ENCODE measurements around the gene LNX2.

The LNX2 gene

DNA sequence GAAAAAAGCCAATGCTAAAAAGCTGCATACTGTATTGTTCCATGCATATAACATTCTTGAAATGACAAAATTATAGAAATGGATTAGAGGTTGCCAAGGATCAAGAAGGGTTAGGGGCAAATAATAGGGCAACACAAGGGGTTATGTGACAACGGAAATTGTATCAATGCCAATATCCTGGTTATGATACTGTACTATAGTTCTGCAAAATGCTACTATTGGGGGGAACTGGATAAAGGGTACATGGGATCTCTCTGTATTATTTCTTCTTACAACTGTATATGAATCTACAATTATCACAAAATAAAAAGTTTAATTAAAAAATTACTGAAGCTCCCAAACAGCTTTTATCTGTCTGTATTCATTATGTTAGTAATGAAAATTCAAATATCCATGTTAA is 31.9 kb downstream of the LNX2 start:
- H3K27ac ChIP-seq (ENCODE audit: low read depth, low read length), result no peak overlapping the region
- no peaks in the 10 kb centered on the region for H3K4me1 ChIP-seq (ENCODE audit: control insufficient read depth, insufficient read depth, low read length)
- no peaks in the 10 kb centered on the region for H3K9me3 ChIP-seq (ENCODE audit: control insufficient read depth, insufficient read depth, low read length)
- H3K36me3 ChIP-seq (ENCODE audit: control insufficient read depth, insufficient read depth, low read length), result no peaks in the 10 kb centered on the region
- no peak overlapping the region for H3K9ac ChIP-seq (ENCODE audit: low read depth, low read length)
- no peak overlapping the region for H3K4me3 ChIP-seq (ENCODE audit: low read depth, low read length)
- H3K27me3 ChIP-seq (ENCODE audit: control insufficient read depth, insufficient read depth, low read length), result no peaks in the 10 kb centered on the region

DNA sequence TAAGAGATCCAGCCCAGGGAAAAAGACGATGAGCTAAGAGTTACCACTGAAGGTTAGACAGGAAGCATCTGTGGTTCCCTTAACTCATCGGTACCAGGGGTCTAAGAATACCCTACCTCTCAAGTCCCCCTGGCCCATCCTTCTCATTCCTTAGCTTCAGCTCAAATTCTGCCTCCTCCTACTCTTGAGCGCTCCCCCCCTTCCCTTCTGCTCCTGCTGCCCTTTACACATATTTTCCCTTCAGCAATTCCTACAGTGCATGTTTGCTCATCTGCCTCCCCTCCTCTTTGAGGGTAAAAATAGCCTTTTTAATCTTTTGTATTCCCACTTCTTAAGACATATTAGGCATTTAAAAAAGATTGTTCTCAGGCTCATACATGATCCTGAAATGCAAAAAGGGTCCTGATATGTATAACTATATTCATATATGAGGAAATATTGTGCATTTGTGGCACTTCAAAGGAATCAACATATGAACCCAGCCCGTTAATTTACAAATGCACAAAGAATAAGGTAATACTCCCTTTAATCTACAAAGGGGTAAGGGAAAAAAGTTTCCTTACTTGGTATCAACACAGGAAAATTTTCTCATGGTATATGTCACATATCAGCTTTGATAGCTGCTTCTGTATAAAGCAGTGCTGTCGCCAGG is 33.1 kb downstream of the LNX2 start:
- Histone ChIP-seq H3K27ac (ENCODE audit: low read depth, low read length) (no peak overlapping the region), H3K9ac (ENCODE audit: low read depth, low read length) (no peak overlapping the region), H3K9me3 (ENCODE audit: control insufficient read depth, insufficient read depth, low read length) (no peaks in the 10 kb centered on the region), H3K4me1 (ENCODE audit: control insufficient read depth, insufficient read depth, low read length) (no peaks in the 10 kb centered on the region), H3K36me3 (ENCODE audit: control insufficient read depth, insufficient read depth, low read length) (no peaks in the 10 kb centered on the region), H3K27me3 (ENCODE audit: control insufficient read depth, insufficient read depth, low read length) (no peaks in the 10 kb centered on the region), H3K4me3 (ENCODE audit: low read depth, low read length) (no peak overlapping the region)

DNA sequence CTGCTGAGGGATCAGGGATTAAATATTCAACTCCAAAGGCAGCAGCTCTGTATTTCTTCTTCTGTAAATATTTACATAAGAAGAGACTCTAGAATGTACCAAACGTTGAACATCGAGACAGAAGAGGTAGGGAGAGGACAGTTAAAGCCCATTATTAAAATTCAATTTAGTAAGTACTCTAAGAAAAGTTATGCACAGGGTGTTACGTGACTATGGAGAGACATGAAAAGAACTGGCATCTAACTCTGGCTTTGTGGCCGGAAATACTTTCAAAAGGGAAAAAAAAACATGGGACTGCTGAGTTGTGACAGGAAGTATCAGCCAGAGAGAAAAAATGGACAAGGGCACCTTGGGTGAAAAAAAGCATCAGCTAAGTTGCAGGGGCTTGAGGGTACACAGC is 36.7 kb downstream of the LNX2 start:
- no peak overlapping the region for H3K4me3 ChIP-seq (ENCODE audit: low read depth, low read length)
- peaks cover under 1% of the 10 kb centered on the region; the same call in 1 of the 2 replicates for H3K4me1 ChIP-seq (ENCODE audit: control insufficient read depth, insufficient read depth, low read length)
- H3K9me3 ChIP-seq (ENCODE audit: control insufficient read depth, insufficient read depth, low read length), result no peaks in the 10 kb centered on the region
- H3K9ac ChIP-seq (ENCODE audit: low read depth, low read length), result no peak overlapping the region
- H3K36me3 ChIP-seq (ENCODE audit: control insufficient read depth, insufficient read depth, low read length), result peaks cover 12% of the 10 kb centered on the region
- H3K27ac ChIP-seq (ENCODE audit: low read depth, low read length), result no peak overlapping the region
- H3K27me3 ChIP-seq (ENCODE audit: control insufficient read depth, insufficient read depth, low read length), result no peaks in the 10 kb centered on the region

DNA sequence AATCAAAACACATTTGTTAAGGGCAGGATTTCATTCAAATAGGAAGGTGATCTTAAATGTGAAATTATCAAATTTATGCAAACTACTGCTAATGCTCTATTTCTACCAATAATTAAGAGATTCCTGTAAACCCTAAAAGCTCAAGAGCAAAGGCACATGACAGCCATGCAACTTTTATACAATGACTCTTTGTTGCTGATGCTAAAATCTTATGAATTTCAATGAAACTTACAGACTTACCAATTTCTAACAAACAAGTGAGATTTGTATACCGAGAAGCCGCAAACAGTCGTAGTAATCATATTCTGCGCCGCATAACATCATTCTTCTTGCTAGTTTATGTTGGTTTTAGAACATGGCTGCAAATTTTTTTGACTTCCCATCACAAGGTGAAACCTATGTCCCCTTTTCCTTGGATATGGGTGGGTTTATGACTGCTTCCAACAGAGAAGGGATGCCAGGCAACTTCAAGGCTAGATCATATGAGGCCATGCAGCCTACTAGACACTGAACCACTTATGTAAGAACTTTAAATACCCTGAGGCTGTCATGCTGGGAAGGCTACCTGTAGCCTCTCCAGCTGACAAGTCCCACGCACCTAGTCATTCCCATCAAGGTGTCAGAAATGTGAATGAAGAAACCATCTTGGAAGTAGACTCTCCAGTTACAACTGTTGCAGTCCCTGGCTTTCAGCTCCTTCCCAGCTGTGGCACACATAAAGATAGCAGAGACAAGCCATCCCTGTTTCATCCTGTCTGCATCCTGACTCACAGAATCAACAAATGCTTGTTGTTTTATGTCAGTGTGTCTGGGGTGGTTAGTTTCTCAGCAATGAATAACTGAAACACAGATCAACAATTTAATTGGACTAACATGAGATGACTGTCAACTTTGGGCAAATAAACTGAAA is 42.0 kb downstream of the LNX2 start:
- Histone ChIP-seq H3K9ac (ENCODE audit: low read depth, low read length) (no peak overlapping the region), H3K27ac (ENCODE audit: low read depth, low read length) (no peak overlapping the region), H3K27me3 (ENCODE audit: control insufficient read depth, insufficient read depth, low read length) (no peaks in the 10 kb centered on the region), H3K36me3 (ENCODE audit: control insufficient read depth, insufficient read depth, low read length) (peaks cover 18% of the 10 kb centered on the region), H3K4me3 (ENCODE audit: low read depth, low read length) (no peak overlapping the region), H3K9me3 (ENCODE audit: control insufficient read depth, insufficient read depth, low read length) (no peaks in the 10 kb centered on the region), H3K4me1 (ENCODE audit: control insufficient read depth, insufficient read depth, low read length) (peaks cover 4% of the 10 kb centered on the region; the same call in 1 of the 2 replicates)

DNA sequence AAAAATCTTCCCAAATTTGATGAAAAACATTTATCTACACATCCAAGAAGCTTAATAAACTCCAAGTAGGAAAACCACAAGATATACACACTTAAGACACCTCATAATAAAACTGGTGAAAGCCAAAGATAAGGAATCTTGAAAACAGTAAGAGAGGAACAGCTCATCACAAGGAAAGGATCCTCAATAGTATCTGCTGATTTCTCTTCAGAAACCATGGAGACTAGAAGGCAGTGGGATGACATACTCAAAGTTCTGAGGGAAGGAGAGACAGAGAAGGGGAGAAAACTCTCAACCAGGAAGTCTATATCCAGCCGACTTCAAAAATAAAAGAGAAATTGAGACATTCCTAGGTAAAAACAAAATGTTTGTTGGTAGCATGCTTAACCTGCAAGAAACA is 45.7 kb downstream of the LNX2 start:
- no peak overlapping the region for H3K27ac ChIP-seq (ENCODE audit: low read depth, low read length)

DNA sequence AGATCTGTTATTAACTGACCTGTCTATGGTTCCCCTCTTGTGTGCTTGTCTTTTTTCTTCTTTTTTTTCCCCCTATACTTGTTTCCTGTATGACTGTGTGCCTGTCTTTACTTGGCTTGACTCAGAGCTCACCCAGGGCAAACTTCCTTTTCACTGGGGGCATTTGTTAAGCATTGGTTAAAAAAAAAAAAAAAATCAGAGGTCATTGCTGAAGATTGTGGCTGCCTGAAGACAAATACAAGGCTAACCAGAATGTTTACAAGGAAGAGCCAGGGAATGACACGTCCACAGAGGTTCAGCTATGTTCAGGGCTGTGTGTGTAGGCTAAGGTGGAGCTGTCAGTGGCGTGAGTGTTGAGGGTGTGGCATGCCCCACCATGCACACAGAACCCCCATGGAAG is 47.1 kb downstream of the LNX2 start:
- no peak overlapping the region for H3K27ac ChIP-seq (ENCODE audit: low read depth, low read length)
- H3K4me3 ChIP-seq (ENCODE audit: low read depth, low read length), result no peak overlapping the region
- H3K9ac ChIP-seq (ENCODE audit: low read depth, low read length), result no peak overlapping the region
- no peaks in the 10 kb centered on the region; the same call in 1 of the 2 replicates for H3K4me1 ChIP-seq (ENCODE audit: control insufficient read depth, insufficient read depth, low read length)
- H3K36me3 ChIP-seq (ENCODE audit: control insufficient read depth, insufficient read depth, low read length), result peaks cover 14% of the 10 kb centered on the region
- H3K9me3 ChIP-seq (ENCODE audit: control insufficient read depth, insufficient read depth, low read length), result no peaks in the 10 kb centered on the region
- H3K27me3 ChIP-seq (ENCODE audit: control insufficient read depth, insufficient read depth, low read length), result no peaks in the 10 kb centered on the region

More for the DNA sequence above, 45.7 kb downstream of the LNX2 start:
- peaks cover 6% of the 10 kb centered on the region; the same call in 1 of the 2 replicates for H3K36me3 ChIP-seq (ENCODE audit: control insufficient read depth, insufficient read depth, low read length)
- peaks cover 4% of the 10 kb centered on the region; the same call in 1 of the 2 replicates for H3K4me1 ChIP-seq (ENCODE audit: control insufficient read depth, insufficient read depth, low read length)
- no peaks in the 10 kb centered on the region for H3K9me3 ChIP-seq (ENCODE audit: control insufficient read depth, insufficient read depth, low read length)
- H3K4me3 ChIP-seq (ENCODE audit: low read depth, low read length), result no peak overlapping the region
- no peaks in the 10 kb centered on the region for H3K27me3 ChIP-seq (ENCODE audit: control insufficient read depth, insufficient read depth, low read length)
- no peak overlapping the region for H3K9ac ChIP-seq (ENCODE audit: low read depth, low read length)

DNA sequence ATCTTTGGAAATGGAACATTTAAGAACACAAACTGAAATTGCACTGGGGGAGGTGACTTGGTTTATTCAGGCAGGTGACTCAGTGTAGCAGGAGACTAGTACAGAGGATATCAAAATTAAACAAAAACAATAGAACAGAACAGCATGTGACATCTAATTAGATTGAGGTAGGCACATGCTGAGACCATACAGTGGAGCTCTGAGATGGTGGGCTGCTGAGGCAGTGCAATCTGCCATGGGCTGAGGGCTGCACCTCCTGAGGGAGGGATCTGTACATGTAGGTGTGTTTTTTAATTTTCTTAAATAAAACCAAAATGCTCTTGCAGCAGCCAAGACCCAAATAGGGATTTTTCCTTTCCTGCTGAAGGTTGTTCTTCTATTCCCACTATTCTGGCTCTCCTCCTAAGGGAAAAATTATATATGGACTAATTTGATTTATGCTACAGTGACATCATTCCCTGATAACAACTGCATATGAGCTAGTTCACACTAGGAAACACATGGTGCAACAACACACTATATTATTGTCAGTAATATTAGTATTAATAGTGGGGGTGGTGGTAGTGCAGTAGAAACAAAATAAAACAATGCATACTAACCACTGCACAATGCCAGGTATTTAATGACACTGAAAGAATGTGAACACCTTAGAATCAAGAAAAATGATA is 48.0 kb downstream of the LNX2 start:
- Histone ChIP-seq H3K27me3 (ENCODE audit: control insufficient read depth, insufficient read depth, low read length) (no peaks in the 10 kb centered on the region), H3K9ac (ENCODE audit: low read depth, low read length) (no peak overlapping the region), H3K36me3 (ENCODE audit: control insufficient read depth, insufficient read depth, low read length) (peaks cover 18% of the 10 kb centered on the region), H3K4me3 (ENCODE audit: low read depth, low read length) (no peak overlapping the region), H3K27ac (ENCODE audit: low read depth, low read length) (no peak overlapping the region), H3K4me1 (ENCODE audit: control insufficient read depth, insufficient read depth, low read length) (no peaks in the 10 kb centered on the region), H3K9me3 (ENCODE audit: control insufficient read depth, insufficient read depth, low read length) (no peaks in the 10 kb centered on the region)

DNA sequence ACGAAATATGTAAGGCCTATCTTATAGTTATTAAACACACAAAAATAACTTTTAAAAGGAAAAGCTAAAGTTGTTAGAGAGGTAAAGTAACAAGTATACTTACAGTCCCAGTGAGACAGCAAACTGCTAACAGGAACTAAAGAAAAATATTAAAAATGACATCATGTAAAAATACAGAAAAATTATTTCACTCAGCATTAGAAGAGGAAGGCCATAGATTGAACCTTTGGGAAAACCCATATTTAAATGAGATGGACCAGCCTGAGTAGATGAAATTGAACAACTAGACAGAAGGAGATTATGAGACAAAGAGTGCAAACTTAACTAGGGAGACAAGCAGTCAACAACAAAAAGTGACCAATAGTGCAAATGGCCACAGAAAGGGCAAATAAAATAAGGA is 49.4 kb downstream of the LNX2 start:
- Histone ChIP-seq H3K9ac (ENCODE audit: low read depth, low read length) (no peak overlapping the region), H3K9me3 (ENCODE audit: control insufficient read depth, insufficient read depth, low read length) (no peaks in the 10 kb centered on the region), H3K36me3 (ENCODE audit: control insufficient read depth, insufficient read depth, low read length) (peaks cover 33% of the 10 kb centered on the region), H3K4me1 (ENCODE audit: control insufficient read depth, insufficient read depth, low read length) (no peaks in the 10 kb centered on the region), H3K27me3 (ENCODE audit: control insufficient read depth, insufficient read depth, low read length) (no peaks in the 10 kb centered on the region), H3K27ac (ENCODE audit: low read depth, low read length) (no peak overlapping the region), H3K4me3 (ENCODE audit: low read depth, low read length) (no peak overlapping the region)

DNA sequence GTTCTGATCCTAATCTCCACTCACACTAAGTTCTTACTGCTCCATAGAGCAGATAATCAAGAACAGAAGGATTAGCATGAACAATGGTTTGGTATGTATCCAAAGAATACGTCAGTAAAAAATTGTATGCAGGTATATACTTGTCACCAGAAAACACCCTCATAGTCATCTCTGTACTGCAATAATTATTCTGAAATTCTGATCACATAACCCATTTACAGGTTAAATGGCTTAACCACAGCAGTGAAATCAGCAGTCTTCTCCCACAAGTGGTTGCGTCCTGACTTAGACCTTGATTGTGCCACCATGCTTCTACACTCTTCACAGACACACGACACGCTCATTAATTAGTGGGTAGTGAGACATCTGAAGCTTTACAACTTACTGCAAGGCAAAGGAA is 50.9 kb downstream of the LNX2 start:
- H3K9me3 ChIP-seq (ENCODE audit: control insufficient read depth, insufficient read depth, low read length), result no peaks in the 10 kb centered on the region
- no peaks in the 10 kb centered on the region for H3K4me1 ChIP-seq (ENCODE audit: control insufficient read depth, insufficient read depth, low read length)
- no peak overlapping the region for H3K27ac ChIP-seq (ENCODE audit: low read depth, low read length)
- no peak overlapping the region for H3K4me3 ChIP-seq (ENCODE audit: low read depth, low read length)
- H3K9ac ChIP-seq (ENCODE audit: low read depth, low read length), result no peak overlapping the region
- peaks cover 35% of the 10 kb centered on the region for H3K36me3 ChIP-seq (ENCODE audit: control insufficient read depth, insufficient read depth, low read length)
- no peaks in the 10 kb centered on the region for H3K27me3 ChIP-seq (ENCODE audit: control insufficient read depth, insufficient read depth, low read length)

DNA sequence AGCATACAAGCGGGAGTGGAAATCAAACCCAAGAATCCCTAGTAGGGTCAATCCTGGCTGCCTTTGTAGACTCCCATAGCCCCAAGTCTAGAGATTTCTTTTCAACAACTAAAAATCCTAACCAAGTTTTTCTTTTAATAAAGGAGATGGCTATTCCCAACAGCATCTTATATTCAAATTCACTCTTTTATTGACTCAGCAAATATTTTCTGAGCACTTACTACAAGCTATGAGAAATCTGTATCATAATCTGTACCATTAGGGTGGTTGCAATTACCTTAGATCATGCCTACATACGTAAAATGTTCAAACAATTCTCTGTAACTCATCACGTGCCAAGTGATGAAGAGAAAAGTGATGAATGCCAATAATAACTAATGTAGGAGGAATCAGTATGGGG is 54.5 kb downstream of the LNX2 start:
- Histone ChIP-seq H3K4me3 (ENCODE audit: low read depth, low read length) (no peak overlapping the region), H3K27ac (ENCODE audit: low read depth, low read length) (no peak overlapping the region), H3K9ac (ENCODE audit: low read depth, low read length) (no peak overlapping the region), H3K36me3 (ENCODE audit: control insufficient read depth, insufficient read depth, low read length) (peaks cover 48% of the 10 kb centered on the region), H3K4me1 (ENCODE audit: control insufficient read depth, insufficient read depth, low read length) (no peaks in the 10 kb centered on the region), H3K27me3 (ENCODE audit: control insufficient read depth, insufficient read depth, low read length) (no peaks in the 10 kb centered on the region), H3K9me3 (ENCODE audit: control insufficient read depth, insufficient read depth, low read length) (no peaks in the 10 kb centered on the region)

DNA sequence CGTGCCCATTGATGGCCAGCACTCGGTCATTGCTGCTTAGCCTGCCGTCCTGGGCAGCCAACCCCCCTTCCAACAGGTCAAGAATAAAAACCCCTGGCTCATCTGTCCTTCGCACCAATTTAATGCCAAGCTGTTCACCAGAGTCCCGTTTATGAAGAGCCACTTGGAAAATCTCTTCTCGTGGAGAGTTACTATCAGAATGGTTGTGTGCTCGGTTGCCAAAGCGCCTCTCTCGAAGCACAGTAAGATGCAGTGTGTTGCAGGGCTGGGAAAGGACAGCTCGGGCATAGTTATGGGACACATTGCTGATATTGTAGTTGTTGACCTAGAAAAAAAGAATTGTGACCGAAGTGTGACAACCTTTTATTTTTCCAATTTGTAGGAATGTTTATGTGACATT is 57.9 kb downstream of the LNX2 start:
- Histone ChIP-seq H3K9ac (ENCODE audit: low read depth, low read length) (no peak overlapping the region), H3K9me3 (ENCODE audit: control insufficient read depth, insufficient read depth, low read length) (no peaks in the 10 kb centered on the region), H3K4me1 (ENCODE audit: control insufficient read depth, insufficient read depth, low read length) (no peaks in the 10 kb centered on the region), H3K36me3 (ENCODE audit: control insufficient read depth, insufficient read depth, low read length) (peaks cover 31% of the 10 kb centered on the region), H3K27me3 (ENCODE audit: control insufficient read depth, insufficient read depth, low read length) (no peaks in the 10 kb centered on the region), H3K4me3 (ENCODE audit: low read depth, low read length) (no peak overlapping the region), H3K27ac (ENCODE audit: low read depth, low read length) (no peak overlapping the region)

Data from HUES48 (cell line).